Activated CD4-positive, alpha-beta T cell treated with anti-CD3 and anti-CD28 coated beads, Interleukin-10, Interleukin-2, amounts not matched to agents 100 ng/mL and 50 ng/mL, durations not matched to agents 16 hours and 8 hours (primary cell): Measurements from ENCODE around the gene TRIM54.
"Not testable (repeated sequence)": the region's sequence is repeated elsewhere in the genome, so short reads cannot be mapped to it uniquely, and the experiment has no call there.

ENCODE experiments used
- DNase-seq: peaks from one replicate; pipeline ENCODE4 v3.0.0-alpha.2; 2020

TRIM54 gene

GRCh38 chr2:27261241-27261925, 20.8 kb upstream of the TRIM54 start:
- no peak for DNase-seq

GRCh38 chr2:27261926-27262298, 20.3 kb upstream of the TRIM54 start:
- no peak for DNase-seq

DNA sequence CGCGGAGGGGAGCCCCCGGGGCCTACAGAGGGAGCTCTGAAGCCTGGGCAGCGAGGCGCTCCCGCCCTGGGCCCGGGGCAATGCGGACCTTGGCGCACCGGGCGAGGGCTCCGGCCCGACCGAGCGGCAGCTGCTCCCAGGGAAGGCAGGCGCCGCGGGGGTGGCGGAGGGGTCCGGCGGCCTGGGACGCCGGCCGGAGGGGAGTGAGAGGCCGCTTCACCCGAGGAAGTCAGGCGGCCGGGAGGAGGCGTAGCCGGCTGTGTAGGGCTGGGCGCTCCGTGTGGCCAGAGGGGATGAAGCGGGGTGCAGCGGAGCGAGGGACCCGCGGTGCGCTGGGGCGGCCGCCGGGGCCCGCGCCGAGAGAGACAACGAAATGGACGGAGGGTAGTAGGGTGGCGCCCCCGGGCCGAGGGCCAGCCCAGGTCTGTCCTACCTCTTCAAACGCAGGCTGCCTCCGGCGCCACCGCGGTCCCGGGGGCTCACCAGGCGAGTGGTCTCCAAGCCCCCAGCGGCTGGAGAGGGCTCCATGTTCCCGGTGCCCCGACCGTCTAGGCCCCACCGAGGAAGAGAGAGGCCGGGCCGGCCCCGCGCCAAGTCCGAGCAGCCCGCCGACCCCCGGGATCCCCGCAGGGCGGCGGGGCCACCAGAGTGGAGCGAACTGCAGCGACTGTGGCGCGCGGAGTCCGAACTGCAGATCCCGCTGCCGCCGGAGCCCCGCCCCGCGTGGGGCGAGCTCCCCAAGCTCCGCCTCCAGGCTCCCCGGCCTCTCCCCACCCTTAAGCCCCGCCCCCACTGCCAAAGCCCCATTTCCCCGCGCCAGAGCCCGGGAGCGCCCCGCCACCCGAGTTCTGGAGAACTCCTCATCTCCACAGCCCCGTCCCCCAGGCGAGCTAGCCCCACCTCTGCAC, 19.6 kb upstream of the TRIM54 start, which contains the start of gene SLC30A3:
TSS of gene SLC30A3 (minus strand) at position 669 of the 908 bp plus-strand sequence. CDS start at position 528, 141 bp downstream.
- DNase-seq: peak; percentile 73

DNA sequence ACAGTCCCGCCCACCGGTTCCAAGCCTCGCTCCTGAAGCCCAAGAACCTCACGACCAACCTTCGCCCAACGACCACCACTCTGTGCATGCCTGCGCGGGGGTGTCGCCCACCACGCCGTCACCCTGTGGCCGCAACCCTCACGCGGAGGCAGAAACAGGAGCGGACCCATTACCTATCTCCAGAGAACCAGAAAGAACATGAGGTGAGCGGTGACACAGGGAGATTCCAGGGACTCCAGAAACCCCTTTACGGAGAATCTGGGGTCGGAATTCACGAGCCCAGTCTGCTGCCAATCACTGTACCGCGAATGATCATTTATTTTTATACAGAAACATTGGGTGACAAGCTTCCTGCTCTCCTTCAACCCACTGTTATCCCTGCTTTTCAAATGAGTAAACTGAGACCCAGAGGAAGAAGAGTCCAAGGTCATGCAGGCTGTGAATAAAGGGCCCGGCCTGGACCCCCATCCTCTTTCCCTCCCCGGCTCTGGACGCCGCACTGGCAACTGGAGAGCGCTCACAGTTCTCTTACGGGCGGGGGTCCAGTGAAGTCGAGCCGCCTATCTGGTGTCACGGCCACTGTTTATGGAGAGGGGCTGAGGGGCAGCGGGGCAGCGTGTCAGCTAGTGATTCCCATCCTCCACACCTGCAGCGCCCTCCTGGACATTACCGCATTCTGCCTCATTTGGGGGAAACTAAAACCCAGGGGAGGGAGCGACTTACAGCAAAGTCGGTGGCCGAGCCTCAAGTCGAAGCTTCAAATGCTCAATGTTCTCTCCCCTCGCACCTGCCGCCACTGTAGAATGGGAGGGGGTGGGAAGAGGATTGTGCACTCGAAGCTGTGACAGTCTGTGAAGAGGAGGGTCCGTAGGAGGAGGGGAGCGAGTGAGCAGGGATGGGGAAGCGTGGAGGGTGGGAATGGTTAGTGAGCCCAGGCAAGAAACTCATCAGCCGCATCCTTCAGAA, 18.7 kb upstream of the TRIM54 start:
- no peak for DNase-seq

- DNase-seq: no peak
Observed at GRCh38 chr2:27264253-27264752, 17.9 kb upstream of the TRIM54 start.

GRCh38 chr2:27264753-27265535, 17.3 kb upstream of the TRIM54 start:
- DNase-seq: peak; percentile 75

DNA sequence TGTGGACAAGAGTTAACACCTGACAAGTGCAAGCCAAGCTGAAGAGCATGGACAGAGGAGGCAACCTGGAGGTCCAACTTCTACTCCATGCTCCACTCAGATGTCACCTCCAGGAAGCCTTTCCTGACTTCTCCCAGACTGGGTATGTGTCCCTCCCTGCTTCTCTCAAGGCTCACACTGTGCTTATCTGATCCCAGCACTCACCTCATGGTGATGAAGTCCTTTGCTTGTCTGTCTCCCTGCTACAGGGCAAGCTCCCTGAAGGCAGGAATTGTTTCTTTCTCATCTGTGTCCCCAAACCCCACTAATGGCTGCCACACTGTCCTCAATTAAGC, 16.7 kb upstream of the TRIM54 start:
- no peak for DNase-seq

- DNase-seq: not testable (repeated sequence)
Observed at GRCh38 chr2:27268296-27268695, 13.9 kb upstream of the TRIM54 start.

GRCh38 chr2:27270131-27270530, 12.1 kb upstream of the TRIM54 start:
- no peak for DNase-seq

GRCh38 chr2:27270670-27271069, 11.6 kb upstream of the TRIM54 start:
- DNase-seq: no peak

GRCh38 chr2:27271631-27272340, 10.4 kb upstream of the TRIM54 start:
- DNase-seq: no peak

DNA sequence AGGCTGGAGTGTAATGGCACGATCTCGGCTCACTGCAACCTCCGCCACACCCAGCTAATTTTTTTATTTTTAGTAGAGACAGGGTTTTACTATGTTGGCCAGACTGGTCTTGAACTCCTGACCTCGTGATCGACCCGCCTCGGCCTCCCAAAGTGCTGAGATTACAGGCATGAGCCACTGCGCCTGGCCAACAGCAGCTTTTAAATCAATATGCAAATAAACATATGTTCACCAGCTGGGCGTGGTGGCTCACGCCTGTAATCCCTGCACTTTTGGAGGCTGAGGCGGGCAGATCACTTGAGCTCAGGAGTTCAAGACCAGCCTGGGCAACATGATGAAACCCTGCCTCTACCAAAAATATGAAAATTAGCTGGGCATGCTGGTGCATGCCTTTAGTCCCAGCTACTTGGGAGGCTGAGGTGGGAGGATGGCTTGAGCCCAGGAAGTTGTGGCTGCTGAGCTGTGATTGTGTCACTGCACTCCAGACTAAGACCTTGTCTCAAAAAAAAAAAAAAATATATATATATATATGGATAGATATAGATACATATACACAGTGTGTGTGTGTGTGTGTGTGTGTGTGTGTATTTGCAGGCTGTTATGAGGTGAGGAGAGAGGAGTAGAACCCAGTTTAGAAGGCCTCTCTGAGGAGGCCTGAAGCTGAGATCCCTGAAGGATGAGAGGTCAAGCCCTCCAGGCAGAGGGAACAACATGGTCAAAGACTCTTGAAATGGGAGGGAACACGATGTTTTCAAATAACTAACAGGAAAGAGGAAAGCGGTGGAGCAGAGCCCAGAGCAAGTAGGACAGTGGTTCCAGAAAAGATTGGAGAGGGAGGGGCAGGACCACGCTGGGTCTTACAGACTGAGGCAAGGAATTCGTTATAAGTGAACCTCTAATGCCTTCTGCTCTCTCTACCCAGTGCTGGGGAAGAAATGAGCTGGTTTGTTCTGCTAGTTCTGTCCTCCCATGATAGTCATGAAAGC, 9.4 kb upstream of the TRIM54 start:
- not testable (repeated sequence) for DNase-seq

DNA sequence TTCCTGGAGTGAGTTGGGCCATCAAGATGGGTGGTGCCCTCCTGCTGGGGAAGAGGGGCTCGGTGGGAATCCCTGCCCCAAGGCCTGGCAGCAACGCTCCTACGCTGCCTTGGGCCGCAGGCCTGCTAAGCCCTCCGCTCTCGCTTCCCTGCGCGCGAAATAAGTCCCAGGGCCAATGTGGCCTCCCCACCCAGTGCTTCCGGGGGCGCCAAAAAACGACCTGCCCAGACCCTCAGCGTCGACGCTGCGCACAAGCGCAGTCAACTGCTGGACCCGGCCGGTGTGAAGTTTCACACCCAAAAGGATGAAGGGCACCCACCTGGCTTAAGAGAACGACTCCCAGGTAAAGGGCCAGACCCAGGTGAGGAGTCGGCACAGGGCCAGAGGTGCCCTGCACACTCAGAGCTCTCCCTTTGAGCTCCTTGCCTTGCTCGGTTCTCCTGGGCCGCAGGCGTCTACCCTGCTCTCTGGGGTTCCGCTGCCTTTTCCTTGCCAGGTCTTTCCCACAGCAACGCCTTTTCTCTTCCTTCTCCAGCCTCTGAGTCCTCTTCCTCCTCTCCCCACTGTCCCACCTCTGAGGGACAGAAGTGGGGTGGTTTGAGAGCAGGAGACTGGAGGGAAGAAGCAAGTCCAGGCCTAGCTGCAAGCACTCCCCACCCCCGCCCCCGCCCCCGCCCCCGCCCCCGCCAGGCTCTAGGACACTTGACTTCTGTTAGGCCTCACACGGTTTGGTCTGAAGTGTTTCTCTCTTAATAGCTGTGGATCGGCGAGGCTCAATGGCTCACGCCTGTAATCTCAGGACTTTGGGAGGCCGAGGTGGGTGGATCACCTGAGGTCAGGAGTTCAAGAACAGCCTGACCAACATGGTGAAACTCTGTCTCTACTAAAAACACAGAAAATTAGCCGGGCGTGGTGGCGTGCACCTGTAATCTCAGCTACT, 6.7 kb upstream of the TRIM54 start, which contains the start of gene DNAJC5G:
TSS of gene DNAJC5G (plus strand) at position 223 of the 940 bp plus-strand sequence. CDS start 1,296 bp downstream, outside the sequence.
- DNase-seq: no peak

- no peak for DNase-seq
Observed at GRCh38 chr2:27278010-27278409, 4.2 kb upstream of the TRIM54 start.

GRCh38 chr2:27280826-27281225, 1.4 kb upstream of the TRIM54 start:
- no peak for DNase-seq

- no peak for DNase-seq
Observed at GRCh38 chr2:27281442-27281841, 787 bp upstream of the TRIM54 start.

- DNase-seq: no peak
Observed at GRCh38 chr2:27282892-27283291, 663 bp downstream of the TRIM54 start.

DNA sequence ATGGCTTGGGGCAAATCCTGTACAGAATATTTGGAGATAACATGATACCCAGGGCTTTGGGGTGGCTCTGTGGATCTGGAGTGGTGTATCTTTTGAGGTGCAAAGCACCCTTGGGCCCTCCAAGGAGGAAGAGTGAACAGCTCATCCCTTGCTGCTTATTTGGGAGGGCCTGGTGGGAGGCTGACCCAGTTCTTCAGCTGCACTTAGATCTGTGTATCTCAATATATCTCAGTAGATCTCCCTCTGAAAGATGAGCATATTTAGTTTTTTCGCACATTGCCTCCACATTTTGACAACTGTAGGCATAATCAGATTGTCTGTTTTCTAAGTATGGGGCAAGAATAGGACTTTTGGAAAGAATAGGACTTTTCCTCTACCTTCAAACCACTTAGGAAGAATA, 2.8 kb downstream of the TRIM54 start:
- no peak for DNase-seq

- no peak for DNase-seq
Observed at GRCh38 chr2:27285481-27285880, 3.3 kb downstream of the TRIM54 start.
